ENCODE measurements around the gene PDIK1L.

The PDIK1L gene

DNA sequence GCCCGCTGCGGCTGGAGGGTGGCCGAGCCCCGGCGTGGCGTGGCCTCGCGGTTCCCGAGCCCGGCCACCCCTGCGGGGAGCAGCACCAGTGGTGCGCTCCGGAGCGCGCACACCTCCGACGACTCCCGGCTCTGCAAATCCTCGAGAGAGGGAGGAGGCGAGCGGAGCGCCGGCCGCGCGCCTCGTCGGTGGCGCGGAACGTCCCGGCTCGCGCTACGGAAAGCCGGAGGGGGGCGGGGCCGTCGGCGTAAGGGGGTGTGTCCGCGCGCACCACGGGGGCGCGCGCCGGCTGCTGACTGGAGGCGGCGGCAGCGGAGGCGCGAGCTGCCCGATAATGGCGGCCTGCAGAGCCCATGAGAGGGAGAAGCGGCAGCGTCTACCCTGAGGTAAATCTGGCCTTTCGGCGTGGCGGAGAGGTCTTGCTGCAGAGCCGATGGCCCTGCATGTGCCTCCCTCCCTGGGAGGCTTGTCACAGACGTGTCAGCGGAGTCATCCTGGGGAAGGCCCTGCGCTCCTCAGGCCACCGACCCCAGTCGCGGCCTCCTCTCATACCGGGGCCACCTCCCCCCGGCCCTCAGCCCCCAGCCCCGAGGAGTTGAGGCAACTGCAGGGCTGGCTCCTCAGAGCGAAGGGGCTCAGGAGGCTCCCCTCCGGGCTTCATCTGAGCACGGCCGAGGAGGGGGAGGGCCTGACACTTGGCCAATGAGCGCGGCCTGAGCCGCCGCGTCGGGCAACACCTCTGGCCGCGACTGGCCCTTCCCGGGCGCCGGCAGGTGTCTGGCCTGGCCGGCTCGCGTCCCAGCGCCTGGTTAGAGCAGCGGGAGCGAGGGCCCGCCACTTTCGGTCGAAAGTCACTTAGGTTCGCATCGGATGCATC, at the start of gene PDIK1L:
Gene PDIK1L (plus strand): TSS at position 295 of the 877 bp plus-strand sequence. CDS start 2,485 bp downstream, outside the sequence.
- peak; percentile 94 to 95 for DNase-seq (ENCODE audit: low read depth in 1 of 2, low spot score in 1 of 2)

DNA sequence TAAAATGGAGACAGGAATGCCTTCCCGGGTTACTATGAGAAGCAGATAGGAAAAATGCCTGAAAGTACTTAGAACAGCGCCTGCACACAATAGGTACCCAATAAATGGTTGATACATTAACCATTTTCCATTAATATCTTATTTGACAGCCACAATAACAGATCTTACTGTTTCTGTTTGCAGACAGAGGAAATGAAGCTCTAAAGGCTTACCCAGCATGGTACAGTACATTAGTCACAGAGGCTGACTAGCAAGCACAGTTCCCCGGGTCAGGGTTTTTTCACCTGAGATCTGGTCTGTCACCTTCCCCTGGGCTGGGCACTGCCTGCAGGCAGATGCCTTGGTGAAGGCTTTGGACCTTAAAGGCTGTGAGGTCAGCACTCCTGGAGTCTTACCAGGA, 47.1 kb upstream of the PDIK1L start:
- no peak for DNase-seq (ENCODE audit: low read depth in 1 of 2, low spot score in 1 of 2)

DNA sequence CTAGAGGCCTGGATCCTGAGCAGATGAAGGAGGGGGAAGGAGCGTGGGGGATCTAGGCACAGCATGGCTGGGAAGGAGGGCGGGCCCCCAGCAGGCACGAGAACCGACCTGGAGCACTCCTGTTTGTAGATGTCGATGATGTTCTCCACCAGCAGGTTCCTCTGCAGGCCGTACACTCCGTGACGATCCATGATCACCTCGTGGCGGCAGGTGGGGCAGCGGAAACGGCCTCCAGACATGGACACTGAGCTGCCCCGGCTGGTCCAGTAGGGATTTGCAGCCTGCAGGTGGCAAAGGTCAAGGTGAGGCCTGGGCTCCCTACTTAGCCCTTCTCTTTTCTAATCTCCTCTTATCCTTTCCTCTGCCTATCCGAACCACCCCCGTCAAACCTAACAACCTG, 45.5 kb upstream of the PDIK1L start:
- DNase-seq (ENCODE audit: low read depth in 1 of 2, low spot score in 1 of 2): no peak

DNA sequence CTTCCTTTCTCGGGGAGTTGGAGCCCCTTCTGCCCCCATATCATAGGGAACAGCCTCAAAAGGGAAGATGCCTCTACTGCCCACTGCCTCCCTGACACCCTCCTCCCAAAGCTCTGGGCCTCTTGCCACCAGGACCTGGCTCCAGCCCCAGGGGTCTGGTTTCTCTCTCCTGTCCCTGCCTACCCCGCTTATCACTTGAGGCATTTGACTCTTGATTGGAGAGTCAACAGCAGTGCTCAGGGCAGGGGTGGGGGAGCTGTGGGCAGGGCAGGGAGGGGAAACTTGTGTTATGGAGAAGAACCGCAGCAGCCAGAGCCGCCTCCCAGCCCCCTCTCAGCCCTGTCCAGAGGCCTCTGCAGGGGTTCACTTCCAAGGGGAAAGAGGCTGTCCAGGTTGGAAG, 44.8 kb upstream of the PDIK1L start:
- no peak for DNase-seq (ENCODE audit: low read depth in 1 of 2, low spot score in 1 of 2)

DNA sequence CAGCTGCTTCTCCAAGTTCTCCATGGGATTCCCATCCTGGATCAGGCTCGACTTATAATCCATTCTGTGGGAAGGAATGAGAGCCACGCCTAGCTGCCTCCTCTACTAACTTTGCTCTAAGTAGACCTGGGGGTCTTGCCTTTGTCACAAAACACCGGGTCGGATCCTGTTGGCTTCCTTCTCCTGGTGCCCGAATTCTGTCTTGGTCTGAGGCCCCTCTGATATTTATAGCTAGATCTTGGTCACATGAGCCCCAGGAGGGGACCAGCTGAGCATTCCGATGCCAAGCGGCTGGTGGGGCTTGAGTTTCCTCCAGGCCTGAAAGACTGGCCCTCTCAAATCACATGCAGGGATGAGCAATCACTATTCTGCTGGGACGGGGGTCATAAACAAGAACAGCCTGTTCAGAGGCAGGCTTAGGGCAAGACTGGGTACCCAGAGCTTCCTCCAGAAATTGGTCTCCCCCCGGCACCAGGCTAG, 44.2 kb upstream of the PDIK1L start, which contains the start of gene TRIM63:
Gene TRIM63 (minus strand): TSS at position 199 of the 480 bp plus-strand sequence. CDS start 136 bp downstream, at position 63.
- DNase-seq (ENCODE audit: low read depth in 1 of 2, low spot score in 1 of 2): no peak

DNA sequence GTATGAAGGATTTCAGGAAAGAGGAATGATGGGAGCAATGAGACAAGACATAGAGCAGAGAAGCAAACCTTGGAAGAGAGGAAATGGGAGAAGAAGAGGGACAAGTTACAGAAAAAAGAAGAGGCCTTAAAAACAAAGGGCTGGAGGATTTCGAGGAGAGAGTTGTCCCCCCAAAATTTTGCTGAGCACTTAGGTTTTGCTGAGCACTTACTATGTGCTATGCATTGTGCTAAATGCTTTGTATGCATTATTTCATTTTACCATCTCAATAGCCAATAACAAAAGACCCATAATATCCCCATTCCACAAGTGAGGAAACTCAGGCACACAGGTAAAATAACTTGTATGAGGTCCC, 41.7 kb upstream of the PDIK1L start:
- no peak for DNase-seq (ENCODE audit: low read depth in 1 of 2, low spot score in 1 of 2)

DNA sequence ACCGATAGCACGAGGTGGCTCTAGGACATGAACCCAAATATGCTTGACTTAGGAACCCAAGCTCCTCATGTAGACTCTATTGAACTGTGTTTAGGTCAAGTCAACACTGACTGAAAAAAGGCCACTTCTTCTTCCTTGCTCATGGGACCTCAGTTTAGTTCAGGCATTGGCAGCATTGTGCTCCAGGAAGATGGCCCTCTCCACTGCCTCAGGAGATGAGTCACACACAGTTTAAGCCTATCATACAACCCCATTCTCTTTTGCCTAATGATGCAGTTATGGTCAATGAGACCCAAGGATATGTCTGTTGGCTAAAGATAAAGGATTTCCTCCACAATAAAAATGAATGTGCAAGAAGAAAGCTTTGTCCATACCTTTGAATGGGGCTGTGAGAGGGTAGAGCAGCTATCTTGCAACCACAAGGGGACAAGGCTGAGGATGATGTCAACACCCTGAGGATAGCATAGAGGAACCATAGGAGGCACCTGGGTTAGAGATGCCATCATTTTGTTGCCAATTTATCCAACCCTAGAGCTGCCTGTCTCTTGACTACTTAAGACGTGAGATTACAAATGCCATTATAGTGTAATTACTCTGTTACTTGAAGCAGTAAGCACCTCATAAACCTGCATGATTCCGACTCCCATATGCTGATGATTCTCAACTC, 41.2 kb upstream of the PDIK1L start:
- DNase-seq (ENCODE audit: low read depth in 1 of 2, low spot score in 1 of 2): no peak

DNA sequence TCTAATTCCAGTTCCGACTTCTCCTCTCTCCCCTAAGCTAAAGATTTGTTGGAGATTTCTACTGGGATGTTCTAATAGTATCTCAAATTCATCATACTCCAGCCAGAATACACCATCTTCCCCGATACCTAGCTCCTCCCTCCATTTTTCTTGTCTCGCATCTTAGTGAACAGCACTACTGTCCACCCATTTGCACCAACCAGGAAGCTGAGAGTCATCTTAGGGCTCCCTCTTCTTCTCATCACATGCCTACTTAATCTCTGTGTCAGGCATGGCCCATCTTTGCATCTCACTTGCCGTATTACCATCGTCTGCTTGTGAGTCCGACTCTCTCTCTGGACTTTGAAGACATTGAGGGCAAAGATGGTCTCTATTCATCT, 40.7 kb upstream of the PDIK1L start:
- DNase-seq (ENCODE audit: low read depth in 1 of 2, low spot score in 1 of 2): no peak

DNA sequence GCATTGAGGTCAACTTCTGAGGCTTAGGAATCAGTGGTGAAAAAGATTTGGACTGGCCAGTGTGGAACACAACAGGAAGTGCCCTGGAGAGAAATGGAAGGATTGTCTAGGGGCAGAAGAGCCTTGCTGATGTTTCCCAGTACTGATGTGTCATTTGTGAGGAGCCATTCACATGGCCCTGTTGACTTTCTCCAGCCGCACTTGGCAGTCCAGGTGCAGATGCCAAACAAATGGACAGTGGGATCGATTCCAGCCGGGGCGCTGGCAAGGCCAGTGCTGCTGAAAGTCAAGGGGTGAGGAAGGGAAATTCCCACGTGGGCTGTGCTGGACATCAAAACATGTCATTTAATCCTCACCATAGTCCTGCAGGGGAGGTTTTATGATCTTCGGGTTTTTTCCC, 39.3 kb upstream of the PDIK1L start:
- DNase-seq (ENCODE audit: low read depth in 1 of 2, low spot score in 1 of 2): no peak

DNA sequence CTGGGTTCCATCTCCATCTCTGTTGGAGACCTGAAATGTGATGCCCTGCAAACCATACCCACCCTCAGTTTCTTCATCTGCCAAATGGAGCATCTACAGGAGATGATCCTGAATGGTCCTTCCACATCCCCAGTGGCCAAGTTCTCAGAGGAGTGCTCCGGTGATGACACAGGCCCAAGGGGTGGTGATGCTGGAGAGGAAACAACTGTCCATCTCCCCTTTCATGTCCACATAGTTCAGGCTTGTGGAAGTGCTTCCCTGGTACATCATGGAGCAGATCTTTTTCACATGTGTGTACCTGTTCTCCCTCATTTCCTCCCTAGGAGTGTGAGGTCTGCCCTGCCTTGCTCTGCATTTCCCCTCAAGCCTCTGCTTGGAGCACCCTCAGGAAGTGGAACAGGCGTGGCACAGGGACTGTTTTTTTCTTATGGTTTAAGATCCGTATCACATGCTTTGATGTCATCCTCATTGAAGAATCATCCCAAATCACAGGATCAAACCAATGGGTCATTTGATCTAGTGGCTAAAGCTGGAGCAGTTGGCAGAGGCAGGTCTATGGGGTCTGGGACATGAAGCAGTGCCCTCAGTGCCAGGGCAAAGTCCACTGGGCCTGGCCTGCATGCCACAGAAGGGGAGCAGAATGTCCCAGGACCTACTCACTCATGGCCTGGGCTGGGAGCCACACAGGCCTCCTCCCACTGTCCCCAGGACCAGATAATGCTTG, 36.0 kb upstream of the PDIK1L start:
- no peak for DNase-seq (ENCODE audit: low read depth in 1 of 2, low spot score in 1 of 2)

DNA sequence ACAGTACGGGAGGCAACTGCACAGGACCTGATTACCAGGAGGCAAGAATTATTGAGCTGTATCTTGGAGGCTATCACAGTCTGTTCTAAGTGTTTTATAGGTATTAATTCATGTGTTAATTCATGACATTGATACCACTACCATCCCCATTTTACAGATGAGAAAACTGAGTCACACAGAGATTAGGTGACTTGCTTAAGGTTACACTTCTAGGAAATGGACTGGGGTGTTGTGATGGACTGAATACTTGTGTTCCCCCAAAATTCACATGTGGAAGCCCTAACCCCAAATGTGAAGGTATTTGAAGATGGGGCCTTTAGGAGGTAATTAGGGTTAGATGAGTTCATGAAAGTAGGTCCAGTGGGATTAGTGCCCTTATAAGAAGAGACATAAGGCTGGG, 34.1 kb upstream of the PDIK1L start:
- no peak for DNase-seq (ENCODE audit: low read depth in 1 of 2, low spot score in 1 of 2)

DNA sequence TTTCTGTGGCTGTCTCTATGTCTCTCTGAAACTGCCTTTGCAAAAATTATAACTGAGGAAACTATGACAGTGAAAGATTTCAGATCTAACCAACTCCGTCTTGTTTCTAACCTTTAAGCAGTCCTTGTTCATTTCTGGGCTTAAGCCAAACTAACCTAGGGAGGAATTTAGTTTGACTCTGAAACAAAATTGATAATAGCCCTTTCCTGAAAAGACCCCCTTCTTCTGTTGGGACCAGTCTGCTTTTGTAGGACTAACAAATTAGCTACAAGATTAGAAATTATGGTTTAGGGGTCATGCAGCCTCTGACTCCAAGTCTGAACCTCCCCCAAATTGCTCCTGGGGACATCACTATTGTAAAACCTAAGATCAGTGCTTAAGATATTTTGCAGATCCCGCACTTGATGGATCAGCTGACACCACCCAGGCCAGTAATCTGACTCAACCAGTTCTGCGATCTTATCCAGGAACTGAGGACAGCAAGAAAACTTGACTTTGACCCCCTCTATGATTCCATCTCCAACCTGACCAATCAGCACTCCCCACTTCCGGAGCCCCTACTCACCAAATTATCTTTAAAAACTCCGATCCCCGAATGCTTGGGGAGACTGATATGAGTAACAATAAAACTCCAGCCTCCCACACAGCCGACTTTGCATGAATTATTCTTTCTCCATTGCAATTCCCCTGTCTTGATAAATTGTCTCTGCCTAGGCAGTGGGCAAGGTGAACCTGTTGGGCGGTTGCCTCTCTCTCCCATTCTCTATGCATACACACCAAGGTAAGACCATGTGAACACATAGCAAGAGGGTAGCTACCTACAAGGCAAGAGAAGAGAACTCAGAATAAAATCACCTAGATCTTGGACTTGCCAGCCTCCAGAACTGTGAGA, 33.1 kb upstream of the PDIK1L start:
- DNase-seq (ENCODE audit: low read depth in 1 of 2, low spot score in 1 of 2): no peak

DNA sequence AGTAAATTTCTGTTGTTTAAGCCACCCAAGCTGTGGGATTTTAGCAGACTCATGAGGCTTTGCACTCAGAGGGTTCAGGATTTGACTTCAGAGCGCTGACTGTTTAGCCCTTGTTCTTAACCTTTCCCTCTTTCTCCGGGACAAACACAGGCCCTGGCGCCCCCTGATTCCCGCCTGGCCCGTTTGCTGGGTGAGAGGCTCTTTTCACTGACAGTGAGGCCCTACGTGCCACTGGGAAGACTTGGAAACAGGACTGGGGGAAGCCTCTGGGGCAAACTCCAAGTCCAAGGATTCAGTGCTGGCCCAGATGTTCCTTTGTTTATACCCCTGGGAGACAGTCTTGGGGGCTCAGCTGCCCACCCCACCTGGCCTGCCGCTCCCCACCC, 32.5 kb upstream of the PDIK1L start:
- no peak for DNase-seq (ENCODE audit: low read depth in 1 of 2, low spot score in 1 of 2)

DNA sequence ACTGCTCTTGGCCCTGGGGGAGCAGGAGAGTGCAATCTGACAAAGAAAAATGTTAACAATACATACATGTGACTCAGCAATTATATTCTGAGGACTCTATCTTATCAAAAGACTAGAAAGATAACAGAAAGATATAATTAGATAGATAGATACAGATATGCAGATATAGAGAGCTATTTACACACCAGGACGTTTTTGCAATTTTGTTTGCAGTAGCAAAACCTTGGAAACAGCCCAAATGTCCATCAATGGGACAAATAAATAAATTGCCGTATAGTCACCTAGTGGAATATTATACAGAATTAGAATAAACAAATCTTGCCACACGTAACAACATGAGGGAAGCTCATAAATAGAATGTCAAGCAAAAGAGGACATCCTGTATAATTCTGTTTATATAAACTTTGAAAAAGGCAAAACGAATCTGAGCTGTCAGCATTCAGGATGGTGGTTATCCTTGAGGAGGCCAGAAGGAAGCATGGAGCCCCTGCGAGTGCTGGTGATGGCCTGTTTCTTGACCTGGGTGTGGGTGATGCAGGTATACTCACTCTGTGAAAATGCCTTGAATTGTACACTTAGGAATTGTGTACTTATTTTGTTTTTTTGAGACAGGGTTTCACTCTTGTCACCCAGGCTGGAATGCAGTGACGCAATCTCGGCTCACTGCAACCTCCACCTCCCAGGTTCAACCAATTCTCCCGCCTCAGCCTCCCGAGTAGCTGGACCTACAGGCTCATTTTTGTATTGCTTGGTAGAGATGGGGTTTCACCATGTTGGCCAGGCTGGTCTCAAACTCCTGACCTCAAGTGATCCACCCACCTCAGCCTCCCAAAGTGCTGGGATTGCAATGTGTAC, 31.4 kb upstream of the PDIK1L start:
- no peak for DNase-seq (ENCODE audit: low read depth in 1 of 2, low spot score in 1 of 2)

DNA sequence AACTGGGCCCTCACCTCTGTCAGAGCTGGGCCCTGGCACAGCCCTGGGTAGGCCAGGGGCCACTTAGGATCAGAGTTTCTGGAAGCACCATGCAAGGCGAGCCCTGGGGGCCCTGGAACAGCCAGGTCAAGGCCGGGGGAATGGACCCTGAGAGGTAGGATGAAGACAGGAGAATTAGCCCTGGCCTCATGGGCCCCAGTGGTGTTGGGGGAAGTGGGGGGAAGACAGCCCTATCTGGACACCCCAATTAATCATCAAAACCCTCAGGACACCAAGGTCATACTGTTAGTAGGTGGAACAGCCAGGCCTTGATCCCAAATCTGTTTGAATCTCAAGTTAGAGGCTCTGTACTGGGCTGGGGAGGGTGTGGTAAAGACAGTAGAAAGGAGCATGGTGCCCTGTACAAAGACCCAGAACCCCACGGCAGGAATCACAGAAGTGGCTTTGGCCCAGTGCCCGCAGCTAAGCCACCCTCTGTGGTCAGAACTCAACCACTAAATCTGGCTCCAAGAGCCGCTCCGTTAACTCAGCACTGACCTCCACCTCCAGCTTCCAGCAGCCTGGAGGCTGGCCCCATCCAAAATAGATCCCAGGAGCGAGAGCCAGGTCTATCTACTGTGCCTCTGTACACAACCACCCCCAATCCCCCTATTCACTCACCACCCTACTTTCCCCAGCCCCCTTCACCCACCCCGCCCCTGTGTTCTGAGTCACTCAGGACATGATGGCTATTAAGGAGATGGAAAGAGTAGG, 30.2 kb upstream of the PDIK1L start:
- DNase-seq (ENCODE audit: low read depth in 1 of 2, low spot score in 1 of 2): no peak

DNA sequence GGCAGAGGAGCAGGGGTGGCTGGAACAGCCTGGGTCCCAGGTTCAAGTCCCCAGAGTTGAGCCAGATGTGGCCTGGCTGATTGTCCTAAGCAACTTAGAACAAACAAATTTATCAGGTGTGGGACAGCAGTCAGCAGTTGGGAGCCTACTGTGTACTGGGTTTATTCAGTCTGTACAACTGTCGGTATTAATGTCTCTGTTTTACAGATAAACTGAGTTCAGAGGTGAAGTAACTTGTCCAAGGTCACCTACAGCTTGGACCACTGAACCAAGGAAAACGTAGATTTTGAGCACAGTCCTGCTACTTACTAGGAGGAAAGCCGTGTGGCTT, 29.6 kb upstream of the PDIK1L start:
- no peak for DNase-seq (ENCODE audit: low read depth in 1 of 2, low spot score in 1 of 2)

DNA sequence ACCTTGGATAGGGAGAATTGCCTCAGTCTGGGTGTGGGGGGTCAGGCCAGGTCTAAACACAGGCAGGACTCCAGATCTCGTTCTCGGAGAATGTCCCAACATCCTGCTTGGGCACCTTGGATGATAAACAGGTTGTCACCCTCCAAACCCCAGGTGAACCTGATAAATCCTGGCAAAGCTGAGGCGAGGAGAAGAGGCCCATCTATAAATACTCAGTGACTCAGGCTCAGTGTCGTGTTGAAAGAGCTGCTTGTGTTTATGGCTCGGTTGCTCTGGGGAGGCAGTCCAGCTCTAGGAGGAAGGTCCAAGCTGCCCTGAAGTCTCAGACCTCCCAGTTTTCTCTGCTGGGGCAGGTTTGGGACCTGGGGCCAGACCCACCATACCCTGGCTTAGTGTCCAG, 28.4 kb upstream of the PDIK1L start:
- DNase-seq (ENCODE audit: low read depth in 1 of 2, low spot score in 1 of 2): no peak

DNA sequence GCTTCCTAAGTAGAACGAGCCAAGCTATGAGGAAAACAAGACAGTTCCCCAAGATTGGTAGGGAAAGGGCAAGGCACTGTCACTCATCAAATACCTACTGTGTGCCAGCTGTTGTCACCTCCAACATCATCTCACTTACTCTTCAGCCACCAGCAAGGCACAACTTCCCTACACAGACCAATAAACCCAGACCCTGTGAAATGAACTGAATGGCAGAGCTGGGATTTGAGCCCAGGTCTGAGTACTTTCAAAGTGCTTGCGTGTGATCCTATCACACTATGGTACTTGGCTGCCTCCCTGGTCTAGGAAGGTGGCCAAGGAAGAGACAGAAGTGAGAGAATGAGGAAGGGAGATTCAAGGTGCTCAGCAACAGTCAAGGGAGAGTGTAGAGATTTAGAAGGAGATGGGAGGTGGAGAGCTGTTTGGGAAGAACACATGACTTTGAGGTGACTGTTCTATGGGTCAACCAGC, 27.5 kb upstream of the PDIK1L start:
- no peak for DNase-seq (ENCODE audit: low read depth in 1 of 2, low spot score in 1 of 2)

DNA sequence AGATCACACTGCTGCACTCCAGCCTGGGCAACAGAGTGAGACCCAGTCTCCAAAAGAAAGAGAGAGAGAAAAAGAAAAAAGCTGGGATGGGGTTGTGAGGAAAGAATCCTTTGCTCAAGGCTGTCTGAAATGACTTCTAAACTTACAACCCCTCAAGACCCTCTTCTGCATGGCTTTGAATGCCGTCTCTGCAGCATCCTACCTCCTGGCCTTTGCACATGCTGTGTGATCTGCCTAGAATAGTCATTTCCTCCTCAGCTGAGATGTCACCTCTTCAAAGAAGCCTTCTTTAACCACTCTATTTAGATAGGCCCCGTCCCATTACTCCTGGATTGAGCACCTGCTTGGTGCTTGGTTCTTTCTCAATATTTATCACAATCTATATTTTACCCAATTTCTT, 26.8 kb upstream of the PDIK1L start:
- DNase-seq (ENCODE audit: low read depth in 1 of 2, low spot score in 1 of 2): no peak

All from stimulated activated CD4-positive, alpha-beta T cell treated with anti-CD3 and anti-CD28 coated beads, Interleukin-15, amount 100 ng/mL, for 1 hour (primary cell).